Bronchial epithelial cell (primary cell): ENCODE data around the gene SNIP1. TPM values are rescaled to one million over a fixed set of nuclear protein-coding genes. Genes with fewer than 3 reads are reported as not detected.
"Not testable (repeated sequence)": the region's sequence is repeated elsewhere in the genome, so short reads cannot be mapped to it uniquely, and the experiment has no call there.

ENCODE experiments used
- DNase-seq: peaks from one replicate; pipeline ENCODE4 v3.0.0-alpha.2; 2010; ENCODE audit warnings: low read depth
- FAIRE-seq: peaks from 2 replicates; lab custom pipeline; 2011; peaks lifted over from hg19 to GRCh38; lab: Jason Lieb, UNC
- H3K27me3 ChIP-seq: 2 replicates; pipeline ENCODE4 v1.5.1; 2011; ENCODE audit warnings: low read length; ENCODE audit not compliant: control insufficient read depth, insufficient read depth
- H3K36me3 ChIP-seq: 2 replicates; pipeline ENCODE4 v1.5.1; 2011; ENCODE audit warnings: low read length; ENCODE audit not compliant: control insufficient read depth, insufficient read depth
- H3K4me3 ChIP-seq: 2 replicates; pipeline ENCODE4 v1.5.1; 2011; ENCODE audit warnings: mild to moderate bottlenecking, low read depth, low read length, control low read depth
- CTCF ChIP-seq: IDR thresholded peaks from 2 replicates; pipeline ENCODE4 v1.5.1; 2011; ENCODE audit warnings: mild to moderate bottlenecking, moderate library complexity, low read length, control low read depth, inconsistent platforms; ENCODE audit not compliant: insufficient read depth, severe bottlenecking
- total RNA-seq: library from RNA; depleted of rRNA; stranded (reverse); fragments of >200 nt; gene quantifications from 2 replicates; pipeline ENCODE4 v1.2.1, GENCODE V29; 2014

SNIP1 gene
- total RNA-seq, 1 donor from 2014 or later, result 11.3 TPM

- DNase-seq, result peak; percentile 95
These were observed 16.7 kb downstream of the SNIP1 start for GRCh38 chr1:37537378-37537777.

GRCh38 chr1:37533317-37534093, 20.6 kb downstream of the SNIP1 start:
- Histone ChIP-seq H3K27me3 (no peaks in the 10 kb centered on the region), H3K4me3 (no peak overlapping the region), H3K36me3 (no peaks in the 10 kb centered on the region)
- no peak for TF ChIP-seq CTCF
- DNase-seq, result no peak
- FAIRE-seq, result no peak

More at GRCh38 chr1:37537378-37537777, 16.7 kb downstream of the SNIP1 start:
- Histone ChIP-seq H3K4me3 (no peak overlapping the region), H3K27me3 (no peaks in the 10 kb centered on the region), H3K36me3 (peaks cover 7% of the 10 kb centered on the region)
- no peak for FAIRE-seq
- TF ChIP-seq CTCF, result no peak

- not testable (repeated sequence) for H3K36me3 ChIP-seq, DNase-seq, H3K27me3 ChIP-seq, FAIRE-seq, H3K4me3 ChIP-seq
These were observed 21.5 kb downstream of the SNIP1 start for GRCh38 chr1:37532418-37533156.

- DNase-seq, H3K27me3 ChIP-seq, H3K4me3 ChIP-seq, H3K36me3 ChIP-seq, FAIRE-seq: not testable (repeated sequence)
These were observed 24.2 kb downstream of the SNIP1 start for GRCh38 chr1:37529888-37530287.

GRCh38 chr1:37519613-37520012, 34.5 kb downstream of the SNIP1 start:
- H3K4me3 ChIP-seq, result no peak overlapping the region
- FAIRE-seq, result no peak

GRCh38 chr1:37518929-37519328, 35.2 kb downstream of the SNIP1 start:
- not testable (repeated sequence) for FAIRE-seq, H3K27me3 ChIP-seq, DNase-seq, H3K36me3 ChIP-seq, H3K4me3 ChIP-seq

More at GRCh38 chr1:37519613-37520012, 34.5 kb downstream of the SNIP1 start:
- DNase-seq, result no peak
- Histone ChIP-seq H3K36me3 (no peaks in the 10 kb centered on the region), H3K27me3 (no peaks in the 10 kb centered on the region)
- TF ChIP-seq CTCF, result no peak

- not testable (repeated sequence) for FAIRE-seq, H3K4me3 ChIP-seq, DNase-seq, H3K36me3 ChIP-seq, H3K27me3 ChIP-seq
These were observed 35.9 kb downstream of the SNIP1 start for GRCh38 chr1:37518241-37518640.
